Gastrocnemius medialis (tissue), 4 donors: ENCODE results near the gene PCDHA2.

Experiments used
- CTCF ChIP-seq, 5 experiments: fragments of 450-650 bp in 3 of 5; fragments of 200-600 bp in 2 of 5; sonication (generic) in 2 of 5; IDR thresholded peaks in 4 of 5; conservative IDR thresholded peaks in 1 of 5; 1 replicate in 4 of 5; 2 replicates in 1 of 5; pipeline ENCODE4 v1.5.1; 2016 to 2019; ENCODE audit warnings: antibody characterized with exemption in 5 of 5, mild to moderate bottlenecking in 3 of 5, moderate library complexity in 3 of 5
- POLR2A ChIP-seq, 2 donors: fragments of 450-650 bp; IDR thresholded peaks; one replicate each; pipeline ENCODE4 v1.6.1; 2017; ENCODE audit warnings: antibody characterized with exemption in 2 of 2, mild to moderate bottlenecking in 2 of 2, moderate library complexity in 2 of 2

GRCh38 chr5:140767444-140767843, 27.2 kb upstream of the PCDHA2 start:
- TF ChIP-seq CTCF (IDR thresholded peaks at IDR 0.05 in 4 of 5, conservative IDR thresholded peaks at IDR 0.05 in 1 of 5): no peak
- no peak for TF ChIP-seq POLR2A (IDR thresholded peaks at IDR 0.05)
